Smooth muscle cell (in vitro differentiated cells): ENCODE results near the gene ECM1. TPM values are rescaled to one million over a fixed set of nuclear protein-coding genes. Genes with fewer than 3 reads are reported as not detected.

Experiments
- DNase-seq: peaks from one replicate; lab custom pipeline; 2025; ENCODE audit not compliant: unreplicated experiment; lab: John Stamatoyannopoulos, UW
- H2AFZ ChIP-seq: fragments of 200-600 bp; sonication (generic); 2 replicates; pipeline ENCODE4 v1.6.0; 2016; ENCODE audit warnings: antibody characterized with exemption, low read depth, mild to moderate bottlenecking
- H3F3A ChIP-seq: fragments of 200-600 bp; sonication (generic); 2 replicates; pipeline ENCODE4 v1.6.0; 2017; ENCODE audit warnings: antibody characterized with exemption, low read depth
- H3K27ac ChIP-seq: fragments of 200-600 bp; sonication (generic); 2 replicates; pipeline ENCODE4 v1.5.1; 2016; ENCODE audit warnings: low read depth, mild to moderate bottlenecking
- H3K27me3 ChIP-seq: fragments of 200-600 bp; sonication (generic); 2 replicates; pipeline ENCODE4 v1.6.1; 2016; ENCODE audit warnings: low read depth, mild to moderate bottlenecking
- H3K36me3 ChIP-seq: fragments of 200-600 bp; sonication (generic); 2 replicates; pipeline ENCODE4 v1.5.1; 2016; ENCODE audit warnings: low read depth
- H3K4me1 ChIP-seq: fragments of 200-600 bp; sonication (generic); 2 replicates; pipeline ENCODE4 v1.5.1; 2016; ENCODE audit warnings: low read depth
- H3K4me2 ChIP-seq: fragments of 200-600 bp; sonication (generic); 2 replicates; pipeline ENCODE4 v1.6.0; 2016; ENCODE audit warnings: mild to moderate bottlenecking
- H3K4me3 ChIP-seq: fragments of 200-600 bp; sonication (generic); 2 replicates; pipeline ENCODE4 v1.5.1; 2016; ENCODE audit warnings: mild to moderate bottlenecking
- H3K79me2 ChIP-seq: fragments of 200-600 bp; sonication (generic); 2 replicates; pipeline ENCODE4 v1.6.0; 2016; ENCODE audit warnings: low read depth, mild to moderate bottlenecking
- H3K9ac ChIP-seq: fragments of 200-600 bp; sonication (generic); 2 replicates; pipeline ENCODE4 v1.6.0; 2016; ENCODE audit warnings: low read depth
- H3K9me3 ChIP-seq: fragments of 200-600 bp; sonication (generic); replicated peaks from 2 replicates; pipeline ENCODE4 v1.5.1; 2016; ENCODE audit warnings: low read depth
- H4K20me1 ChIP-seq: fragments of 200-600 bp; sonication (generic); 2 replicates; pipeline ENCODE4 v1.6.0; 2016; ENCODE audit warnings: low read depth
- CTCF ChIP-seq: fragments of 200-600 bp; sonication (generic); IDR thresholded peaks from 2 replicates; pipeline ENCODE4 v1.5.1; 2017; ENCODE audit warnings: borderline replicate concordance, mild to moderate bottlenecking, antibody characterized with exemption; ENCODE audit not compliant: insufficient read depth, poor library complexity, severe bottlenecking
- WGBS: methylation state at CpG from one replicate; pipeline ENCODE4 v1.1.7; 2016; ENCODE audit warnings: low lambda C conversion rate; 5-methylcytosine and 5-hydroxymethylcytosine counted together
- polyA plus RNA-seq: library from polyadenylated mRNA; unstranded; fragments of >200 nt; fragmentation: Nextera tagmentation; extraction: Ambion mirVana; gene quantifications from 2 replicates; pipeline ENCODE4 v1.2.1, GENCODE V29; 2016
- total RNA-seq: library from RNA; depleted of rRNA; stranded (reverse); fragments of >200 nt; gene quantifications from 2 replicates; pipeline ENCODE4 v1.2.3, GENCODE V29; 2014

The ECM1 gene
- total and polyA plus RNA-seq, 2 experiments from 2014 or later: 19.0 to 36.1 TPM

DNA sequence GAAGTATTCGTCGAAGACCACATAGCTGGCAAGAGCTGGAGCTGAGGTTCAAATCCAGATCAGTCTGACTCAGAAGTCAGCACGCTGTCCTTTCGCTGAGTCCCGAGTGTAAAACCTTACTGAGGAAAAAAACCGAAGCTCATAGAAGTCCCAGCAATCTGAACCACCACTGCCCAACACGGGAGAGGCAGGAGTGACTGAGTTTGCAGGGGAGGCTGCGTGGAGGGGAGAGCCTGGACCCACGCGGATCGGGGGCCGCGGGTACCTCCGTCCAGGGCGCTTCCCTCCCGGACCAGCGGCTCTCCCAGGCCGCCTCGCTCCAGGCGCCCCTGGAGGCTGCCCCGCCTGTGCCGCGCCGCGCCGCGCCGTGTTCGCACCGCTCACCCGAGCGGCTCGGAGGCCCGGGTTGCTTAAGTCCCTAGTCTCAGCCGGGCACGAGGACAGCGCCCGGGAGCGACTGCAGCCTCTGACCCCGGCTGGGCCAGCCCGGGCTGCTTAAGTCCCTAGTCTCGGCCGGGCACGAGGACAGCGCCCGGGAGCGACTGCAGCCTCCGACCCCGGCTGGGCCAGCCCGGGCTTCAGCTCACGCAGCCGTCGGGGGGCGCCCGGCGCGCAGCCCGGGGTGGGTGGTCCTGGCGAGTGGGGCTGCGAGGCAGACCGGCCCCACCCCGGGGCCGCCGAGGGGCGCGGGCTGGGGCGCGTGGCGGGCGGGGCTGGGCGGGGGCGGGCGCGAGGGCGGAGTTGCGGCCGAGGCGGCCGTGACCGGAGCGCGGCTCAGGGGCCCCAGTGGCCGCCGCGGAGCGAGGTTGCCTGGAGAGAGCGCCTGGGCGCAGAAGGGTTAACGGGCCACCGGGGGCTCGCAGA, 41.0 kb downstream of the ECM1 start, which contains the start of gene ADAMTSL4:
Gene ADAMTSL4 (plus strand): TSS at position 777 of the 864 bp plus-strand sequence. CDS start 2,881 bp downstream, outside the sequence.
- H3K36me3 ChIP-seq: no peaks in the 10 kb centered on the region
- no peaks in the 10 kb centered on the region for H3K79me2 ChIP-seq
- no peak within 1 kb of the TSS for H2AFZ ChIP-seq
- H3K4me1 ChIP-seq: peaks cover 7% of the 10 kb centered on the region
- no peaks in the 10 kb centered on the region for H4K20me1 ChIP-seq
- peak within 1 kb of the TSS; percentile 63 for H3K4me3 ChIP-seq
- H3K9ac ChIP-seq: peak within 1 kb of the TSS; percentile 28
- H3F3A ChIP-seq: peaks cover 29% of the 10 kb centered on the region
- no peak for TF ChIP-seq CTCF
- WGBS: under 1% methylated on average over 76 of the region's 91 CpGs
- no peaks in the 10 kb centered on the region for H3K27me3 ChIP-seq
- no peak for DNase-seq
- peak within 1 kb of the TSS; percentile 94 for H3K4me2 ChIP-seq
- peak within 1 kb of the TSS; percentile 51 for H3K27ac ChIP-seq
- no peaks in the 10 kb centered on the region for H3K9me3 ChIP-seq

DNA sequence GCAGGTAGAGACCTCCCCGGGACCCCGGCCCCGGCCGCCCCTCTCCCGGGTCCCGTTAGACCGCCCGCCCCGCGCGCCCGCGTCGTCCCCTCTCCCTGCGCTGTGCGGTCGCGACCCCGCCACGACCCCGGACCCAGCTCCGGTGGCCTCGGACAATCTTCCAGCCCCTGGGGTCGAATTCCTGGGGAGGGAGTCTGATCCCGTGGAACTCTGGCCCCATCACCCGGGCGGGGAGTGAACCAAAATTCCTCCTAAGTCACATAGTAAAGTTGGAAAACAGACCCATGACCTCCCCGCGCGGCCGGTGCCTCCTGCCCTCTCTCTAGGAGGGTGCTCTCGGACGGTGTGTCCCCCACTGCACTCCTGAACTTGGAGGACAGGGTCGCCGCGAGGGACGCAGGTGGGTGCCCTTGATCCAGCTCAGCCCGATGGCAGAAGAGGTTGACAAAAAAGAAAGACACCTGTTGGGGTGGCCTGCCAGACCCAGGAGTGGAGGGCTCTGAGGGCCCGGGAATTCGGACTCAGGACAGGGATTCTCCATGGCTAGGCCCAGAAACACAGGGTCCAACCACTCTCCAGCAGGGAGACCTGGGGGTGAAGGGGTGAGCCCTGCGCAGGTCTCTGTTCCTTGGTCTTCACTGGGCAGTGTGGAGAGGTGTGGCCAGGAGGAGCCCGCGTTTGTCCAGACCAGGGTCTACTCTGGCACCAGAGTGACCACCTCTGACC, 41.8 kb downstream of the ECM1 start:
- Histone ChIP-seq H2AFZ (no peak overlapping the region), H3K27me3 (no peaks in the 10 kb centered on the region), H3K36me3 (no peaks in the 10 kb centered on the region), H3K9me3 (no peaks in the 10 kb centered on the region), H3K4me2 (peak overlapping the region; percentile 94), H4K20me1 (no peaks in the 10 kb centered on the region), H3K4me1 (peaks cover 7% of the 10 kb centered on the region), H3K4me3 (peak overlapping the region; percentile 63), H3K9ac (peak overlapping the region; percentile 28), H3K27ac (no peak overlapping the region), H3K79me2 (no peaks in the 10 kb centered on the region), H3F3A (peaks cover 29% of the 10 kb centered on the region)
- TF ChIP-seq CTCF: no peak
- DNase-seq: no peak
- WGBS: 28% methylated on average over 38 of the region's 43 CpGs

- peaks cover 7% of the 10 kb centered on the region for H3K4me1 ChIP-seq
- no peaks in the 10 kb centered on the region for H3K36me3 ChIP-seq
- WGBS: 72% methylated on average over 15 of the region's 22 CpGs
- H3K9ac ChIP-seq: no peak overlapping the region
- peak overlapping the region; percentile 51 for H3K27ac ChIP-seq
- no peak for TF ChIP-seq CTCF
- no peak for DNase-seq
- H3K27me3 ChIP-seq: no peaks in the 10 kb centered on the region
- H3K9me3 ChIP-seq: no peaks in the 10 kb centered on the region
- H4K20me1 ChIP-seq: no peaks in the 10 kb centered on the region
- peak overlapping the region; percentile 63 for H3K4me3 ChIP-seq
- peaks cover 29% of the 10 kb centered on the region for H3F3A ChIP-seq
- H3K79me2 ChIP-seq: no peaks in the 10 kb centered on the region
- no peak overlapping the region for H2AFZ ChIP-seq
- peak overlapping the region; percentile 94 for H3K4me2 ChIP-seq
Measured at GRCh38 chr1:150550222-150551050, 42.5 kb downstream of the ECM1 start.
